Kidney epithelial cell (primary cell): Measurements from ENCODE around the gene HOXA13. TPM values are rescaled to one million over a fixed set of nuclear protein-coding genes. Genes with fewer than 3 reads are reported as not detected.

Experiments used
- DNase-seq: peaks from one replicate; pipeline ENCODE4 v3.0.0-alpha.2; 2010; ENCODE audit warnings: low read depth
- H3K27me3 ChIP-seq: 2 replicates; pipeline ENCODE4 v1.6.0; 2011; ENCODE audit warnings: low read length; ENCODE audit not compliant: control insufficient read depth, insufficient read depth
- H3K36me3 ChIP-seq: 2 replicates; pipeline ENCODE4 v1.5.1; 2011; ENCODE audit warnings: low read length; ENCODE audit not compliant: control insufficient read depth, insufficient read depth
- H3K4me3 ChIP-seq: 2 replicates; pipeline ENCODE4 v1.5.1; 2011; ENCODE audit warnings: low read depth, mild to moderate bottlenecking, control low read depth, low read length
- CTCF ChIP-seq: IDR thresholded peaks from 2 replicates; pipeline ENCODE4 v1.5.1; 2011; ENCODE audit warnings: mild to moderate bottlenecking, moderate library complexity, low read length, control low read depth, inconsistent platforms; ENCODE audit not compliant: insufficient read depth, poor library complexity, severe bottlenecking
- total RNA-seq: library from RNA; depleted of rRNA; stranded (reverse); fragments of >200 nt; gene quantifications from 2 replicates; pipeline ENCODE4 v1.2.3, GENCODE V29; 2015

Gene HOXA13
- total RNA-seq, 1 donor from 2014 or later = not detected

GRCh38 chr7:27148756-27149641, 50.9 kb downstream of the HOXA13 start:
- Histone ChIP-seq H3K27me3 (no peaks in the 10 kb centered on the region), H3K4me3 (peak overlapping the region; percentile 71), H3K36me3 (peaks cover 1% of the 10 kb centered on the region)
- no peak for DNase-seq
- no peak for TF ChIP-seq CTCF

- H3K27me3 ChIP-seq = no peaks in the 10 kb centered on the region
- H3K36me3 ChIP-seq = peaks cover 1% of the 10 kb centered on the region
- no peak for TF ChIP-seq CTCF
- no peak for DNase-seq
- peak overlapping the region; percentile 71 for H3K4me3 ChIP-seq
Measured at GRCh38 chr7:27148031-27148755, 51.7 kb downstream of the HOXA13 start.

- no peak for TF ChIP-seq CTCF
- Histone ChIP-seq H3K4me3 (peak within 1 kb of the TSS; percentile 71), H3K27me3 (peaks cover 2% of the 10 kb centered on the region), H3K36me3 (peaks cover 3% of the 10 kb centered on the region)
- no peak for DNase-seq
Measured at GRCh38 chr7:27147199-27148030, 52.5 kb downstream of the HOXA13 start, which contains the start of gene HOXA6. Gene HOXA6, minus strand, starts transcription at chr7:27147774. Its CDS starts 25 bp downstream, at chr7:27147749.

- no peak for TF ChIP-seq CTCF
- peaks cover 2% of the 10 kb centered on the region for H3K27me3 ChIP-seq
- no peak for DNase-seq
- H3K4me3 ChIP-seq = peak overlapping the region; percentile 71
- peaks cover 3% of the 10 kb centered on the region for H3K36me3 ChIP-seq
Measured at GRCh38 chr7:27146491-27147198, 53.2 kb downstream of the HOXA13 start.

GRCh38 chr7:27145914-27146412, 53.9 kb downstream of the HOXA13 start:
- Histone ChIP-seq H3K27me3 (peaks cover 2% of the 10 kb centered on the region), H3K4me3 (peak overlapping the region; percentile 21), H3K36me3 (peaks cover 3% of the 10 kb centered on the region)
- DNase-seq = no peak
- no peak for TF ChIP-seq CTCF
